Measurements from ENCODE around the gene R3HDM1. TPM values are rescaled to one million over a fixed set of nuclear protein-coding genes. Genes with fewer than 3 reads are reported as not detected.

Gene R3HDM1
- total RNA-seq, 1 experiment from 2014 or later, result 62.6 TPM

- no peak for ATAC-seq
- Histone ChIP-seq H3K4me3 (ENCODE audit: low read depth in 2 of 2, low read length in 2 of 2) (no peak overlapping the region), H3K27me3 (ENCODE audit: control insufficient read depth, insufficient read depth, low read length) (no peaks in the 10 kb centered on the region), H3K27ac (ENCODE audit: low read length) (no peak overlapping the region), H3K4me1 (ENCODE audit: control insufficient read depth, insufficient read depth, low read length) (no peaks in the 10 kb centered on the region), H3K36me3 (ENCODE audit: control insufficient read depth, insufficient read depth, low read length) (no peaks in the 10 kb centered on the region), H3K9me3 (ENCODE audit: control insufficient read depth, insufficient read depth, low read depth, low read length) (peaks cover 6% of the 10 kb centered on the region; the same call in 1 of the 2 replicates)
- TF ChIP-seq REST (IDR thresholded peaks at IDR 0.05; ENCODE audit: insufficient read depth in 1 of 2, low read depth in 2 of 2, low read length in 1 of 2) (no peak), TCF7L2 (IDR thresholded peaks at IDR 0.05; ENCODE audit: low read depth, low read length) (no peak), CTCF (IDR thresholded peaks at IDR 0.05) (no peak), SIN3A (IDR thresholded peaks at IDR 0.05; ENCODE audit: borderline replicate concordance, insufficient read depth, low read depth, low read length) (no peak), POLR2AphosphoS5 (IDR thresholded peaks at IDR 0.05; ENCODE audit: low read depth, low read length) (no peak)
- in situ Hi-C loops (cut with HindIII; ENCODE audit: low pct_unique_long_range_greater_than_20kb, low sequenced_read_pairs), result no loop called here
- BruUV-seq (replicated peaks), result no TSS peak
- intact Hi-C loops (cut with micrococcal nuclease; ENCODE audit: unreplicated experiment), result no loop called here
- CTCF ChIA-PET, result no interaction called here
- DNase-seq (ENCODE audit: low read depth, low spot score), result no peak
- POLR2A ChIA-PET, result no interaction called here
Measured at GRCh38 chr2:135510577-135510976, 20.7 kb upstream of the R3HDM1 start.

- CTCF ChIA-PET, result no interaction called here
- Histone ChIP-seq H3K9me3 (ENCODE audit: control insufficient read depth, insufficient read depth, low read depth, low read length) (peaks cover 6% of the 10 kb centered on the region; the same call in 1 of the 2 replicates), H3K36me3 (ENCODE audit: control insufficient read depth, insufficient read depth, low read length) (no peaks in the 10 kb centered on the region), H3K4me1 (ENCODE audit: control insufficient read depth, insufficient read depth, low read length) (no peaks in the 10 kb centered on the region), H3K27me3 (ENCODE audit: control insufficient read depth, insufficient read depth, low read length) (no peaks in the 10 kb centered on the region), H3K4me3 (ENCODE audit: low read depth in 2 of 2, low read length in 2 of 2) (no peak overlapping the region), H3K27ac (ENCODE audit: low read length) (no peak overlapping the region)
- TF ChIP-seq POLR2AphosphoS5 (IDR thresholded peaks at IDR 0.05; ENCODE audit: low read depth, low read length), result no peak
- no peak for TF ChIP-seq REST (IDR thresholded peaks at IDR 0.05; ENCODE audit: insufficient read depth in 1 of 2, low read depth in 2 of 2, low read length in 1 of 2)
- TF ChIP-seq TCF7L2 (IDR thresholded peaks at IDR 0.05; ENCODE audit: low read depth, low read length), result no peak
- TF ChIP-seq CTCF (IDR thresholded peaks at IDR 0.05), result no peak
- TF ChIP-seq SIN3A (IDR thresholded peaks at IDR 0.05; ENCODE audit: borderline replicate concordance, insufficient read depth, low read depth, low read length), result no peak
- POLR2A ChIA-PET, result no interaction called here
- intact Hi-C loops (cut with micrococcal nuclease; ENCODE audit: unreplicated experiment), result no loop called here
- no peak for DNase-seq (ENCODE audit: low read depth, low spot score)
- ATAC-seq, result no peak
- no TSS peak for BruUV-seq (replicated peaks)
- in situ Hi-C loops (cut with HindIII; ENCODE audit: low pct_unique_long_range_greater_than_20kb, low sequenced_read_pairs), result no loop called here
Measured at GRCh38 chr2:135512099-135512498, 19.2 kb upstream of the R3HDM1 start.

Measured in Panc1 (cell line).